Measurements from ENCODE around the gene PPFIBP2.
"Not testable (repeated sequence)": the region's sequence is repeated elsewhere in the genome, so short reads cannot be mapped to it uniquely, and the experiment has no call there.

Gene PPFIBP2

DNA sequence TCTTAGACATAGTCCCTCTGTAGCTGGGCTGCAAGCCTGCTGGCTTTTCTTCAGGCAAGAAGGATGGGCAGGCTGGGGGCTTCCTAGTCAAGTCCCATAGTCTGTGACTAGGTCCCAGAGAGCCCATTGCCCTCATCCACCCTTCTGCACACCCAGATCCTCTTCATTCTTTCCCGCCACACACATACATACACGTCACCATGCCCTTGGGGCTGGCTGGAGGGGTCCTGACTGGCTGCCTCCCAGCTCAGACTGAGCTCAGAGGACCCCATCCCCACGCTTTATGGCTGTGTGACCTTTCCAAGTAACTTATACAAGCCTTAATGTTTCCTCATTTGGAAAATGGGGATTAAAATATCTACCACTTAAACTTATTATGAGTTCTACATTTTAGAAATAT lies 13.5 kb upstream of the PPFIBP2 start:
- no peak for DNase-seq

GRCh38 chr11:7501251-7501650 lies 12.5 kb upstream of the PPFIBP2 start:
- no peak for DNase-seq

- DNase-seq = no peak
These were observed 11.9 kb upstream of the PPFIBP2 start for GRCh38 chr11:7501894-7502293.

DNA sequence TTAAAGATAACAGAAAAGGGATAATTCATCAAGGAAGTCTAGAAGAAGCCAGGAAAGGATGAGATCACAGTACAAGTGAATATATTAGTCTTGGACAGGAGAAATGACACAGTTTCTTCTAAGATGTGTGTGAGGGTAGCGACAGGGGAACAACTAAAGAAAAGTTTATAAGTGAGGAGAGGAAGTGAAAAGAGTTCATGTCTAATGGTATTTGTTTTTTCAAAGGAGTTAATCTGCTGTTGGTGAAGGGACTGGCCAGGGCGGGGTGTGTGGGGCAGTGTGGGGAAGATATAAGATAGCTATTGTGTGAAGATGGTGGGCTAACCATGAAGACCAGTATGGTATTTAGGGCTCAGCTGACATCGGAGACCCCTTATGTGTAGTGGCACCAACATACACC lies 7.6 kb upstream of the PPFIBP2 start:
- no peak for DNase-seq

DNA sequence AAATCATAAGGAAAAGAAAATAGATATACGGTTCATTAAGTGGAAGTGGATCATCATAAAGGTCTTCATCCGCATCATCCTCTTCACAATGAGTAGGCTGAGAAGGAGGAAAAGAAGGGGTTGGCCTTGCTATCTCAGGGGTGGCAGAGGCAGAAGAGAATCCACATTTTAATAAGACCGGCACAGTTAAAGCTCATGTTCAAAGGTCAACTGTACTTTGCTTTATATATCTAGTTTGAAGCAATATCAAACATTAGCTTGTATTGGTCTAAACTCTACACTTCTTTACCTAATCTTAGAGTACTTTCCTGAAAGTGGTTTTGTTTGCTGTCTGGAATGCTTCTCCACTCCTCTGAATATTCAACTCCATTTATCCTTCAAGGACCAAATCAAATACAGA lies 5.7 kb upstream of the PPFIBP2 start:
- no peak for DNase-seq

- DNase-seq = no peak
These were observed 3.8 kb upstream of the PPFIBP2 start for GRCh38 chr11:7509966-7510365.

- DNase-seq = no peak
These were observed 2.4 kb upstream of the PPFIBP2 start for GRCh38 chr11:7511401-7511800.

- DNase-seq = peak; percentile 82 to 89
These were observed 1.1 kb upstream of the PPFIBP2 start for GRCh38 chr11:7512525-7513233.

DNA sequence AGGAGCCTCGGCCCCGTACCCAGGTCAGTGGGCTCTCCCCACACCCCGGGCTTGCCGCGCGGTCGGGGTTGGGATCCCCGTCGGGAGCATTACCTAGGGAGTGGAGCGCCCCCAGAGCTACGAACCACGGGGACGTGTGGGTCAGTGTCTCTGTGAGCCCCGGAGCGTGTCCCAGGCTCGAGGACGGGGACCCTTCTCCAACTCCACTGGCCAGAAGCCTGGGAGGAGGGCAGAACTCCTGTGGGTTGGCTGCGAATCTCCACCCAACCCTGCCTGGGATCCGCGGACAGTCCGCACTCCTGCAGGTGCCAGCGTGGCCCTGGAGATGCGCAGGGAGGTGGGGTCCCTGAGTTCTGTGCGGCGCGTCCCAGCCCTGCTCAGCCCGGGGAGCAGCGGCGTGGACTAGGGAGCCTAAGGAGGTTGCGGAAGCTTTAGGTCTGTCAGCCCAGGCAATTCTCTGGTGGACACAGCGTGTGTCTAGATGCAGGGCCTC lies 346 bp downstream of the PPFIBP2 start:
- peak in 1 of 2 experiments; percentile 11 for DNase-seq

- no peak for DNase-seq
These were observed 1.7 kb downstream of the PPFIBP2 start for GRCh38 chr11:7515447-7515886.

- no peak for DNase-seq
These were observed 2.7 kb downstream of the PPFIBP2 start for GRCh38 chr11:7516475-7516874.

DNA sequence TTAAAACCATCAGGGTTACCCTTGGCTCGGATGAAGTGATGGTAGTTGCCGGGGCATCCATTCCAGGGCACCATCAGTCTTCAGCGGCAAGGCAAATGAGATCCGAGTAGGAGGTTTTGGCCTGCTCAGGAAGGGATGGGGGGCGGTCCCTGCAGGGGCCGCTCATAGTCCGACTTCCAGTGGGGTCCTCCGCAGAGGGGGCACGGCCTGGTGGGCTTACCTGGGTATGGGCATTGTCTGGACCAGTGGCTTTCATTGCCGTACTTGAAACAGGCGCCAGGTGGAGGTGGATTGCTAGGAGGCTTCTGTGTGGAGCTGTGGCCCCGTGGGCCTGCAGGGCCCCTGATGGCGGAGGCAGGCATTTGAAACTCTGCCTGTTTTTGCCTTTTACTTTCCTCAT lies 3.9 kb downstream of the PPFIBP2 start:
- DNase-seq = not testable (repeated sequence)

DNA sequence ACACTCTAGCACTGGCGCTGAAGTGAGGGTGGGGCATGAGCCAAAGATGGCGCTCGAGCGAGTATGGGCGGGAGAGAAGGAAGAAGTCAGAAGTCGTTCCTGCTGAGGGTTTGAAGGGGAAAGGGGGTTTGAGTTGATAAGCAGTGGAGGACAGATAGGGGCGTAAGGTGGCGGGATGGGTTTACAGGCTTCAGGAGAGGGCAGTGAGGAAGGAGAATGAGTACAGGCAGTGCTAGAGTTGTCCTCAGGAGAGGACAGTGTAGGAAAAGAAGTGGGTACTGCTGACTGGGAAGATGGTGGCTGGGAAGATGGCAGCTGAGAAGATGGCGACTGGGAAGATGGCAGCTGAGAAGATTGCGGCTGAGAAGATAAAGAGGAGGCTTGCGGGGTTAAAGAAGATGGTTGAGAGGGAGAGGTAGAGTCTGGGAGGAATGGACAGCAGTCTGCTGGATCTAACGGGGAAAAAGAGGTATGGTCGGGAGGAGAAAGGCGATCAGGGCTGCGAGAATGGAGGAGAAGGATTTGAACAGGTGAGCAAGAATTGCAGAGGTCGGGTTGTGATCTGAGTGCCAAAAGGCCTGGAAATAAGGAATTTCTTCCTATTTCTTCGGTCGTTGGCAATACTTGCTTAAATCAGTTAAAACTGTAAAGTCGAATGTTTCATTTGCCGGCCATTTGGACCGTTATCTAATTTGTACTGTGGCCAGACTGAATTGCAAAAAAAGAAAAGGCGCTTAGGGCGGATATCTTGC lies 5.2 kb downstream of the PPFIBP2 start:
- DNase-seq = no peak

GRCh38 chr11:7520011-7520942 lies 6.5 kb downstream of the PPFIBP2 start:
- DNase-seq = no peak

DNA sequence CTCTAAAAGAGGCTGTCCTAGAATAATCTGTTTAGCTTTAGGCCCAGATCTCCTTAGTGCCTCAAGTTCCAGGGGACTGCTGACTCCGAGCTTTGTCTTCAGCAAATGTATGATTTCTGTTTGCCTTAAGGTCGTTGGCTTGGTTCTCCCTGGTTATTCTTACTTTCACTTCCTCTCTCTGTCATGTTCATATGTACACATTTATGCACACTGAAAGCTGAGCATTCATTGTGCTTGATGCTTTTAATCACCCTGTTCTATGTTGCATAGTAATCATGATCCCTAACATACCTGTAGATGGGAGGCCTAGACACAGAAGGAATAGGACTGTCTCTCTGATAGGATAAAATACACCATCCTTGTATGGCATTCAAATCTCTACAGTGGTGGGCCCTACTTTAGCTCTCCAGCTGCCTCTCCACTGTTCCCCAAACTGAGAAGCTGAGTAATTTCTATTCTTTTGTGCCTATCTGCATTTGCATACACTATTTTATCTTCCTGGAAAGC lies 7.2 kb downstream of the PPFIBP2 start:
- DNase-seq = peak in 1 of 2 experiments; percentile 13

DNA sequence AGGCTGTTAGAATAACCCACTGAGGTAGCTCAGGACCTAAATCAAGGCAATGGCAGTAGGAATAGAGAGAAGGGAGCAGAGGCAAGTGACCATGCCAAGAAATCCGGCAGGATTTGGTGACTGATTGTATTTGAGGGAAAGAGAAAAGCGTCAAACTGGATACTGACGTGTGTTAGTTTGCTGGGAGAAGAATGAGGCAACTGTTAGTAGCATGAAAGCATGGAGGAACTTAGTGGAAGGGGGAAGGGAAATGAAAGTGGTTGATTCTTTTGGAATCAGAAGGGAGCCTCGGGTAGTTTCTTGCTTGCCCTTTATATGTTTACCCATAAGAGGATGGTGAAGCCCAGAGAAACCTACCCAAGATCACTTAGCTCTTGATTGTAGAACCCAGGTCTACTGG lies 8.3 kb downstream of the PPFIBP2 start:
- DNase-seq = no peak

- DNase-seq = no peak
These were observed 8.7 kb downstream of the PPFIBP2 start for GRCh38 chr11:7522546-7522945.

- DNase-seq = no peak
These were observed 9.8 kb downstream of the PPFIBP2 start for GRCh38 chr11:7523416-7524210.

DNA sequence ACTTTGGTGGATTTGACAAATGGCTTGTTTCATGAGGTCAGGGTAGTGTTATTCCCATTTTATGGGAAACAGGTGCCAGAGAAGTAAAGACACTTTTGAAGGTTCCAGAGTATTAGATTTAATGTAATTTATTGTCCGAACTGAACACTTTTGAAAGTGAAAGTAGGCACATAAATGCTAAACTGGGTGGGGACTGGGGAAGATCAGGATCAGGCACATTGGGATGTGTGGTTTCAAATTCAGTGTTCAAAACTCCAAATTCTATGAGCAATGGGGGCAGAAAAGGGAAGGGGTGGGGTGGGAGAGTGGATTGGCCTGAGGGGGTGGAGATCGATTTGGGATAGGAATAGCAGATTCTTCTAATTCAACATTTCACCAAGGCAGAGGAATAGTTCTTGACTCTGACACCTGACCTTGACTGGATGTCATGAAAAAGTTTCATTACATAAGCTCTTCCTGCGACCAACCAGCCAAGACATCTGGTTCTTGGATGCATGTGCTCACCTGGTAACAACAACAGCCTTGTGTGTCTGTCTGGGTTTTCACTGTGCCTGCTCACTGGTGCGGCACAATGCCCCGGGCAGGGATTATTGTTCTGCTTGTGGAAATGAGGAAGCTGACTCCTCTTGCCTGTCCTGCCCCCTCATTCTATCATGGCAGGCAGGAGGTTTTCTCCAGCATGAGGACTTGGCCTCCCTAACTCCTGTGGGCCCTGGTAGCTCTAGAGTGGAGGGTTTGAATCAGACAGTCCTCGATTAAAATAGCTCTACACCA lies 10.8 kb downstream of the PPFIBP2 start:
- DNase-seq = peak; percentile 25 to 50

- no peak for DNase-seq
These were observed 11.6 kb downstream of the PPFIBP2 start for GRCh38 chr11:7525424-7525823.

- no peak for DNase-seq
These were observed 13.2 kb downstream of the PPFIBP2 start for GRCh38 chr11:7527029-7527428.

All from AML-193 (cell line).